Measurements from ENCODE around the gene ADARB2.

ADARB2 gene

GRCh38 chr10:1546431-1547110 is 190.8 kb downstream of the ADARB2 start:
- H3K27ac ChIP-seq = no peak overlapping the region
- POLR2A ChIA-PET (ENCODE audit: low non-redundant PET) = no interaction called here
- DNase-seq (ENCODE audit: low spot score) = no peak
- TF ChIP-seq, protein P1, sequence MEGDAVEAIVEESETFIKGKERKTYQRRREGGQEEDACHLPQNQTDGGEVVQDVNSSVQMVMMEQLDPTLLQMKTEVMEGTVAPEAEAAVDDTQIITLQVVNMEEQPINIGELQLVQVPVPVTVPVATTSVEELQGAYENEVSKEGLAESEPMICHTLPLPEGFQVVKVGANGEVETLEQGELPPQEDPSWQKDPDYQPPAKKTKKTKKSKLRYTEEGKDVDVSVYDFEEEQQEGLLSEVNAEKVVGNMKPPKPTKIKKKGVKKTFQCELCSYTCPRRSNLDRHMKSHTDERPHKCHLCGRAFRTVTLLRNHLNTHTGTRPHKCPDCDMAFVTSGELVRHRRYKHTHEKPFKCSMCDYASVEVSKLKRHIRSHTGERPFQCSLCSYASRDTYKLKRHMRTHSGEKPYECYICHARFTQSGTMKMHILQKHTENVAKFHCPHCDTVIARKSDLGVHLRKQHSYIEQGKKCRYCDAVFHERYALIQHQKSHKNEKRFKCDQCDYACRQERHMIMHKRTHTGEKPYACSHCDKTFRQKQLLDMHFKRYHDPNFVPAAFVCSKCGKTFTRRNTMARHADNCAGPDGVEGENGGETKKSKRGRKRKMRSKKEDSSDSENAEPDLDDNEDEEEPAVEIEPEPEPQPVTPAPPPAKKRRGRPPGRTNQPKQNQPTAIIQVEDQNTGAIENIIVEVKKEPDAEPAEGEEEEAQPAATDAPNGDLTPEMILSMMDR (conservative IDR thresholded peaks at IDR 0.05; ENCODE audit: low read depth) = no peak
- CTCF ChIA-PET = no interaction called here

DNA sequence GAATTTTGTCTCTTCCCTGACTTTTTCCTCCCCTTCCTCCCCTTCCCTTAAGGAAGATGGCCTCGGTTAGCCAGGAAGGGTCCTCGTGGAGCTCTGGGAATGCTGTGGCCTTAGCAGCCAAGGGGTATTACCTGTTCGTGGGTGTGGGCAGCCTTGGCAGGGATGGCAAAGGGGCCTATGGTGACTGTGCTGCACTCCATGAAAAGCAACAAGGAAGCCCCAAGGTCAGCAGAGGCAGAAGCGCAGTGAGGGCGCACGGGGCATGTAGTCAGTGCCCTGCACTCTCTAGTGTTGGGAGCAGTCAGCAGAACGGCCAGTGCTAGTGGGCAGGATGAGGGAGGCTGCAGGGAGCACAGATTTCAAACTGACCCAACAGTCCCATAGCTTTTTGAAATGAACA is 191.8 kb downstream of the ADARB2 start:
- no peak for DNase-seq (ENCODE audit: low spot score)
- TF ChIP-seq, protein P1 (conservative IDR thresholded peaks at IDR 0.05; ENCODE audit: low read depth) = no peak
- no peak overlapping the region for H3K27ac ChIP-seq
- CTCF ChIA-PET = interaction anchor here (0.6 kb wide), 1 partner anchor 11 kb away, joined by 3 read pairs; no protein-coding TSS in a partner anchor
- POLR2A ChIA-PET (ENCODE audit: low non-redundant PET) = no interaction called here

- H3K27ac ChIP-seq = no peak overlapping the region
- POLR2A ChIA-PET (ENCODE audit: low non-redundant PET) = no interaction called here
- CTCF ChIA-PET = interaction anchor here (0.6 kb wide), 2 partner anchors 11 to 172 kb away, joined by 3 to 4 read pairs; no protein-coding TSS in a partner anchor
- no peak for DNase-seq (ENCODE audit: low spot score)
- TF ChIP-seq, protein P1 (conservative IDR thresholded peaks at IDR 0.05; ENCODE audit: low read depth) = no peak
Observed at GRCh38 chr10:1544929-1545328, 192.4 kb downstream of the ADARB2 start.

- DNase-seq (ENCODE audit: low spot score) = no peak
- ChIA-PET POLR2A (ENCODE audit: low non-redundant PET) (no interaction called here), CTCF (no interaction called here)
- TF ChIP-seq, protein P1 (conservative IDR thresholded peaks at IDR 0.05; ENCODE audit: low read depth) = no peak
- no peak overlapping the region for H3K27ac ChIP-seq
Observed at GRCh38 chr10:1544209-1544673, 193.1 kb downstream of the ADARB2 start.

DNA sequence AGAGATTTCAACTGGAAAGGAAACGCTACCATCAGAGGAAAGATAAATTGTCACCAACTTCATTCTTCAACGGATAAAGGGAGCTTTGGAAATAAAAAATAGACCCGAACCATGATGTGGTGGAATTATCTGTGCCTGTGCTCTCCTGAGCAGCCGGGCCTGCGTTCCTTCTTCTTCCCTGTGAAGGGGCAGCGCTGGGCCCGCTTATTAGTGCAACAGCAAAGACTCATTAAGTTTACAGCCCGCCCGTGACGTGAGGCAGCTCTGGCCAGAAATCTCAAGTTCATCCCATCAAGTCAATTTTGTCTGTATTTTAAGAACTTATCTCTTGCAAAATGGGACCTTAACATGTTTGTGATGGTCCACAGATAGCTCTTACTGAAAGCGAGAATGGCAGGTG is 193.7 kb downstream of the ADARB2 start:
- TF ChIP-seq, protein P1 (conservative IDR thresholded peaks at IDR 0.05; ENCODE audit: low read depth) = no peak
- DNase-seq (ENCODE audit: low spot score) = no peak
- ChIA-PET CTCF (interaction anchor here (0.7 kb wide), 1 partner anchor 529 kb away, joined by 3 read pairs; no protein-coding TSS in a partner anchor), POLR2A (ENCODE audit: low non-redundant PET) (no interaction called here)
- no peak overlapping the region for H3K27ac ChIP-seq

- DNase-seq (ENCODE audit: low spot score) = no peak
- TF ChIP-seq, protein P1 (conservative IDR thresholded peaks at IDR 0.05; ENCODE audit: low read depth) = no peak
- H3K27ac ChIP-seq = no peak overlapping the region
- ChIA-PET CTCF (no interaction called here), POLR2A (ENCODE audit: low non-redundant PET) (no interaction called here)
Observed at GRCh38 chr10:1542941-1543340, 194.4 kb downstream of the ADARB2 start.
